GM08714 (cell line): ENCODE measurements around the gene DMBX1.

Source experiments
- H3K4me3 ChIP-seq: fragments of 200-500 bp; sonication (Bioruptor generic); 2 replicates; pipeline ENCODE4 v1.5.1; 2014; ENCODE audit warnings: mild to moderate bottlenecking, low read length, inconsistent platforms
- ZNF274 ChIP-seq: IDR thresholded peaks from 2 replicates; pipeline ENCODE4 v1.6.1; 2012; ENCODE audit warnings: mild to moderate bottlenecking, low read depth, low read length

The DMBX1 gene

DNA sequence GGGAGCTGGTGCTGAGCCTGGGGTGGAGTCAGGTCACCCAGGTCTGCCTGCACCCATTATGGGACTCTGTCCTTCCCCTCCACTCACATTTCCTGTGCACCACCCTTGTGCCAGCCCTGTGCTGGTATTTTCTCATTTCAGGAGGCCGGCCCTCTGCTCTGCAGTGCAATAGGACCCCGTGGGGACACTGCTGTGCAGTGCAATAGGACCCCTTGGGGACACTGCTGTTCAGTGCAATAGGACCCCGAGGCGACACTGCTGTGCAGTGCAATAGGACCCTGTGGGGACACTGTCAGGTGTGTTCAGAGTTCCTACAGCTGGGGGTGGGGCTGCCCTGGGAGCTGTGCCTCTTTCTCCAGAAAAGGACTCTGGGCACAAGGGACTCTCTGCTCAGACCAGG lies 36.2 kb upstream of the DMBX1 start:
- no peak for TF ChIP-seq ZNF274
- no peak overlapping the region for H3K4me3 ChIP-seq

DNA sequence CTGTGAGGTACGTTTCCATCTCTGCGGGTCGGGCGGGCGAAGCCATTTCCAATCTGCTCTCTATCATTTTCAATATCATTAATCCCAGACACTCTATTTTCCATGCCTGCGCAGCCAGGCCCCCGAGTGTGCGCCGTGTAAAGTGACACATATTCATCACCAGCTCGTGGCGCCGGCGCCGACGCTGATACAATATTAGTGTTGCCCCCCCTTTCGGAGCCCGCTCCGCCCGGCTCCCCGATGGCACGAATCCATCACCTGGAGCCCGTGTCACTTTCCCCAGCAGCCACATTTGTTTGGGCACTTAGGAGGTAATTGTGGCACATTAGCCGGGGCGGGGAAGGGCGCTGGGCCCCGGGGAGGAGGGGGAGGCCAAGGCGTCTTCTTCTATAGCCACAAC lies 33.7 kb upstream of the DMBX1 start:
- H3K4me3 ChIP-seq: no peak overlapping the region
- no peak for TF ChIP-seq ZNF274

DNA sequence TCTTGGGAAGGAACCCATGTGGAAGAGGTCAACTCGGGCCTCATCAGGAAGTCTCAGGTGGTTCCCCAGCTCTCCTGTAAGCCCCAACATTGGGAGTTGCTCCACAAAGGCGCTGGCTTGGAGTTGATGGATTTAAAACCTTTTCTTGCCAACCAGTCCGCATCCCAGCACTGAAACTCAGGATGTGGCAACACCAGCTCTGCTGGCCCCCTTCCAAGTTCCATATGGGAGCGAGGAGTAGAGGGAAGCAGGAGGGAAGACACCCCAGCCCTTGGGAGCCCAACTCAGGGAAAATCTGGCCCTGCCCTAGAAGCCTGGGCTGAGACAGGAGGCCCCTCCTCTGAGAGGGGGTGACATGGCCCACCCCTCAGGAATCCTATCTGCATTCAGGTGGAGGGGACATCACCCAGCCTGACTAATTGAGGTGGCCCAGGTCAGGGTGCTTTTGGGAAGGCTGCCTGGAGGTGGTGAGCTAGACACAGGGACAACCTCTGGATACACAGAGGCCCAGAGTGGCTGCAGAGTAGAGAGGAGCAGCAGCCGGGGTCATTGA lies 33.1 kb upstream of the DMBX1 start:
- no peak overlapping the region for H3K4me3 ChIP-seq
- TF ChIP-seq ZNF274: no peak

DNA sequence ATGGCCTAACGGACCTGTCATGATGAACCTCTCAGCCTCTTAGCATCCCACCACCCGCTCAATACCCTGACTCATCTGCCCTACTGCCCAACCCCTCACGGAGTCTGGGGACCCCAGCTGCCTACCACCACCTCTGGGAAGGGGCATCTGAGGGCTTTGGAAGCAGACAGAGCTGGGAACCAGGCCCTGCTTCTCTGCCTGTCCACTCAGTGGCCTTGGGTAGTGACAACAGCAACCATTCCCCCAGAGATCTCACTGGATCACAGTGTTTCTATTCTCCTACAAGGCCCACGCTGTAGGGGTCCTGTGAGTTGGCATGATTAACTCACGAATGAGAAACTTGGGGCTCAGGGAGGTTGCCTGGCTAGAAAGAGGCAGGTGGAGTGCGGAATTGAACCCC lies 32.5 kb upstream of the DMBX1 start:
- TF ChIP-seq ZNF274: no peak

DNA sequence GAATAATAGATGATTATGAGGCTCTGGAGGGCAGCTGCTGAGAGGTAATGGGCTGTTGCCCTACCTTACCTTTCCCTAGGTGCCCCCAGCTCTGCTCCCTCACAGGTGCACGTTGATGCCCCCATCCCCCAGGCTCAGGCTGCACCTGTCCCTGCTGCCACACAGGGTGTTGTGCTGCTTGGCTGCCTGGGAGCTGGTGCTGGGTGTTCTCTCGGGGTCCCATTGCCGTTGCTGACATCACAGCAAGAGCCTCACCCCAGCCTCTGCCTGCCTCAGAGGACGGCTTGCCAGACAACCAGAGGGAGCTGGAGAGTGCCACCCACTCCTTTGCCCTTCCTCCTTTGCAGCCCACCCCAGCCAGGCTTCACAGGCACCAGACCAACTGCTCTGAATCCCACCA lies 31.4 kb upstream of the DMBX1 start:
- TF ChIP-seq ZNF274: no peak
- H3K4me3 ChIP-seq: no peak overlapping the region

More for the DNA sequence above, 32.5 kb upstream of the DMBX1 start:
- H3K4me3 ChIP-seq: no peak overlapping the region

DNA sequence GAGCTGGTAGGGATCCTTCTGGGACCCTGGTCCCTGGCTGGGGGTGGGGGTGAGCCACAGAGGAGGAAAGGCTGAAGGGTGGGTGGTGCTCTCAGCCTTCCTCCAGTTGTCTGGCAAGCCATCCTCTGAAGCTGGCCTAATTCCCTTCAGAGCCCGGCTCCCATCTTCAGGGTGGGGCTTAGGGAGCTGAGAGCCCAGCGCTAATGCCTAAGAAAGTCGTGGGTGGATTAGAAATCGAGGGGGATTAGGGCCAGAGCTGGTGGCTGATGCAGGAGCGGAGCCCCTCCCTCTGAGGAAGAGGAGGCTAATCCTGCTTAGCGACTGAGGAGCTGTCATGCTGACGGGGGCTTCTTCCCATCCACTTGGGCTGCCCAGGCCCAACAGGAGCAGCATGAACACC lies 30.8 kb upstream of the DMBX1 start:
- H3K4me3 ChIP-seq: no peak overlapping the region
- TF ChIP-seq ZNF274: no peak

DNA sequence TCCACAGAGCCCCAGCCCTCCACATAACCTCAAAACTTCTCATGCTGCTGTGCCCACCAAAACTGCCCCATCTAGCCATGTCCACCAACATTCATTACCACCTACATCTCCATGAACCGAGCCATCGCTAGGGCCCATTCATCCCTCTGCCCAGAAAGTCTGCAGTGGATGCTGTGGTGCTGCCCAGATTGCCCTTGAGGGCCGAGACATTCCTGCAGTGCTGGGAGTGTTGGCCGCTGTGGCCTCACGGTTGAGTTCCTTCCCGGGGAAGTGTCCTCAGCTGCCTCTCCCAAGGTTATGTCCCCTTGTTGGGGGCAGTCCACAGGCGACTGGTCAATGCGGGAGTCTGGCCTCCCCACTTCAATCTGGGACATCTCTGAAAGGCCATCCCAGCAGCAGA lies 30.3 kb upstream of the DMBX1 start:
- TF ChIP-seq ZNF274: no peak
- H3K4me3 ChIP-seq: no peak overlapping the region

DNA sequence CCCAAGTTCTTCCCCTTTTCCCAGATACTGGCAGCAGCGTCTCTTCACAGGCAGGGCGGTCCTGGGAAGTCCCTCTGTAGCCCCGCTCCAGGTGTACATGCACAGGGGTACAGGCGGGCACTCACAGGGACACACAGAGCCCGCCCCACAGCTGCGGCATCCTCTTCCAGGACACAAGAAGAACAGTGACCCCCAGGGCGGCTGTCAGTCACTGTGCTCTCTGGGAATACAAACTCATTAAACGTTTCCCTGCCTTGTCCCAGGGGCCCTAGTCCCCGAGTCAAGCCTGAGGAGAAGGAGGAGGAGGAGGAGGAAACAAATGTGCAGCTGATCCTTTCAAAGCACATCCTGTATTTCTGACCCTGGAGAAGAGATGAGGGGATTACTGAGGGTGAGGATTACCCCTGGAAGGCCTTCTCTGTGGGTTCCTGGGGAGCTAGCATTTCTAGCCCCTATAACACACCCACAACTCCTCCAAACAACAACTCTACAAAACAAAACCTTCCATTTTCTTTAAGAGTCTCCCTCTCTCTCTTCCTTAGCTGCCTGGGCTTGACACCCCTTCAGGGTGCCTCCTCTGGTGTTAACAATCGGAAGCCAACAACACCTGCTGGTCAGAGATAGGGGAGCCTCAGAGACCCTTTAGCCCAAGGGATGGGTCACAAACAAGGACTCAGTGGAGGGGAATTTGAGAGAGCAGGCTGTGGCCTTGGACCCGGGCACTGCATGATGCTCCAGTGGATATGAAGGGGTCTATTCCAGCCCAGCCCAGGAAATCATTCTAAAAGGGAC lies 28.4 kb upstream of the DMBX1 start:
- no peak for TF ChIP-seq ZNF274
- H3K4me3 ChIP-seq: no peak overlapping the region

DNA sequence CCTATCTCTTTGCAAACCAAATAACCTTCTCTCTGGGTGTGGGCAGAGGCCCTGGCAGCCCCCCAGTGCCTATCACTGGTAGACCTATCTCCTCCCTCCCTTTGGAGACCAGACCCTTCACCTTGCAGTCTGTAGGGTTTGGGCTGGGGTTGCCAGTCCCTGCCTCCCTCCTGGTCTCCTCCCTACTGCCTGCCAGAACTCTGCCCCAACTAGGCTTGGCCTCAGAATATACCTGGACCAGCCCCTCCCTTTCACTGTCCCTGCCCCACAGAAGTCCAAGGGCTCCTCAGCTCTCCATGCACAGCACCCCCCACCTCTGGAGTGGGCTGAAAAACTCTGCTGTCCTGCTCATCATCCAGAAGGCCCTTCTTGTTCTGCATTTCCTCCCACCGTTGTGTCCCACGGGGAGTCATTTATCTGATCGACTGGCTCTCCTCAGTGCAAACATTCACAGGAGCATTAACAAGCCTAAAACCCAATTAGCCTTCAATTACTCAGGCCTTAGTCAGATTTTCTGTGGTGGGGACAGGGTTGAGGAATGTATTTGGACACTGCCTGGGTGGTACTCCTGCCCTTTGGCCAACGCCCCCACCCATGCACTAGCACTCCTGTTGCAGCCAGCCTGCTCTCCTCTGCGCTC lies 27.7 kb upstream of the DMBX1 start:
- no peak overlapping the region for H3K4me3 ChIP-seq
- TF ChIP-seq ZNF274: no peak

DNA sequence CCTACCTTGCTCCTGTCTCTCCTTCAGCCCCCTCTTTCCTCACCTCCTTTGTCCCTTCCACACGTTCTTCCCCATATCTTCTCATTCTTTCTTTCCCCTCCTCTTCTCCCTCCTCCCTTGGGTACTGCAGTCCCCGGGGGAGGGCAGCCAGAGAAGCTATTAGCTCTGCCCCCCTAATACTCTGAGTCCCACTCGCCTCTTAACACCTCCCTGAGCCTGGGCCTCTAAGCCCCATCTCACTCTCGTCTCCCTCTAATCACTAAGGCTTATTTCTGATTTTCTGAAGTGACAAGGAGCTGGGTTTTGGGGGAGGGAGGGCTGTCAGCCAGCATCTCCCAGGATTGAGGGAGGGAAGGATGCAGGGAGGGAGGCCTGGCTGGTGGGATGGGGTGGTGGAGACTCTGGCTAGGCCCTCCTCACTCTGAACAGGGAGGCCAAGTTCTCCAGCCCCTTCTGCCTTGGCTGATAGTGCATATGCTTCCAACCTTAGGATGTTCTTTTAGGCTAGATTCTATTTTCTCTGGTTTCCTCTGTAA lies 25.6 kb upstream of the DMBX1 start:
- no peak overlapping the region for H3K4me3 ChIP-seq
- no peak for TF ChIP-seq ZNF274

DNA sequence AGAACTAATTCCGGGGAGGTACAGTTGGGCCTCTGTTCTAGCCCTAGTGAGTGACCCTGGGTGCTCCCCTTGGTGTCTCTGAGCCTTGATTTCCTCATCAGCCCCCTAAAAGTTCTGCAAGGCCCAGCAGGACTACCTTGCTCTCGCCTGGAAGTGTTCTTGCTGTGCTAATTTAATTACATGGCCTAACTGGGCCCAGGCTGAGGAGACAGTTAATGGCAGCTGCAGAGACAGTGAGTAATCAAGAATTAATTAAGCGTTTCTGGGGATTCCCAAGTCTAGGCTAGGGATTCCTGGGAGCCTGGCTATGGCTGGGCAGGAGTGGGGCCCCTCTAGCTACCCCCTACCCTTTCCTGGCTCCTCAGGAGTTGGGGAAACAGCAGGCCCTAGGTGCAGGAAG lies 24.7 kb upstream of the DMBX1 start:
- no peak for TF ChIP-seq ZNF274
- no peak overlapping the region for H3K4me3 ChIP-seq

DNA sequence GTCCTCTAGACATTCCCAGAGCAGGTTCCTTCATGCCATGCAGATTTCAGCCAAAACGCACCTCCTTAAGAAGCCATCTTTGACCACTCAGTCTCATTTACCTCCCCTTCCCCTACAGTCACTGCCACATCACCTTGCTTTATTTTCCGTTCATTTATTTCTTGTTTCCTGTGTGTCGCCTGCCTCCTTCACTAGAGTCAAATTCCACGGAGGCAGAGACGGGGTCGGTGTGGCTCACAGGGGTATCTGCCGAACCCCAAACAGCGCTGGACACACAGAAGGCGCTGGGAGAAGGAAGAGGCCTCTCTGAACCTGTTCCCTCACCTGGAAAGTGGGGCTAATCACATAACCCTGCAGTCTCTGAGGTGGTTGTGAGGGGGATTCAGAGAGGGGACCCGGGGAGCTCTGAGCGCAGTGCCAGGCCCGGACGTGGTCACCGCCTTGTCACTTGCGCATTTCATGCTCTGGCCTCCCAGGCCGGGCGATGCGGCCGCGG lies 23.6 kb upstream of the DMBX1 start:
- TF ChIP-seq ZNF274: no peak
- no peak overlapping the region for H3K4me3 ChIP-seq

DNA sequence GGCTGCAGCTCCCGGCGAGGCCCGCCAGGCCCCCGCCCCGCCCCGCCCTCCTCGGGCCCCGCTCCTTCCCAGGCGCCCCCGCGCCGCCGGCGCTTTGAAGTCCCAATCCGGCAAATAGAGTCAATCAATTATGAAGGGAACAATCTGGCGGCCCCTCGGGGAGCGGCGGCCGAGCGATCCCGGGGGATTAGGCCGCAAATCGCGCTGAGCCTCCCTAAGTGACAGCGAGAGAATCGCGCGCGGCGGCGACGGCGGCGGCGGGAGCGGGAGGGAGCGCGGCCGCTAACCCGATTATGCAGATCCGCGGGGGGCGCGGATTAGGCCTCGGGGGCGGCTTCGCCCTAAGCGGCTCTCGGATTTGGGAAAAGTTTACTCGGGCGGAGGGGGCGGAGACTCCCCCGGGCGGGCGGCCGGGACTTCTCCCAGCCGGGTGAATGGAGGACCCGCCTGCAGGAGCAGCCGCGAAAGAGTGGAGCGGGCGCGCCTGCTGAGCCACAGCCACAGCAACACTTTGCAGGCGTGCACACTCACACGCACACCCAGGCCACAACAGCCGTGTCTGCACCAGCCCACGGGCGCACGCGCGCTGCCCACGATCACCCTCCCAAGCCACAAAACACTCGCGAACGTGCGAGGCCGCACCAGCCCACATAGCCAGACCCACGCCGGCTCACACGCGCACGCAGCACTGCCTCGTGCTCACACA lies 23.0 kb upstream of the DMBX1 start:
- H3K4me3 ChIP-seq: peak overlapping the region; percentile 32; the same call in 1 of the 2 replicates
- TF ChIP-seq ZNF274: no peak

DNA sequence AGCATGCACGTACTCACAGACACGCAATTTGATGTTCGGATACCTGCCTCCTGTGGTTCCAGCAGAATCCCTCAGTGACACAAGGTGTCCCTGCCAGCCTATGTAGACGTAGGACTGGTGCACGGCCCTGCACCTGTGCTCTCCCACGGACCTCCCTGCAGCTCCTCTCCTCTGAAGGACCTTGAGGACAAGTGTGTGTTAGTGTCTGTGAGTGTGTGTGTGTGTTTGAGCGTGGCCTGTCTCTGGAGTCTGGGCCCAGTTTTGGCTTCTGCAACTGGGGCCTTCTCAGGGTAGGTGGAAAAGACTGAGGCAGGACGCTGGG lies 22.5 kb upstream of the DMBX1 start:
- H3K4me3 ChIP-seq: no peak overlapping the region
- TF ChIP-seq ZNF274: no peak

DNA sequence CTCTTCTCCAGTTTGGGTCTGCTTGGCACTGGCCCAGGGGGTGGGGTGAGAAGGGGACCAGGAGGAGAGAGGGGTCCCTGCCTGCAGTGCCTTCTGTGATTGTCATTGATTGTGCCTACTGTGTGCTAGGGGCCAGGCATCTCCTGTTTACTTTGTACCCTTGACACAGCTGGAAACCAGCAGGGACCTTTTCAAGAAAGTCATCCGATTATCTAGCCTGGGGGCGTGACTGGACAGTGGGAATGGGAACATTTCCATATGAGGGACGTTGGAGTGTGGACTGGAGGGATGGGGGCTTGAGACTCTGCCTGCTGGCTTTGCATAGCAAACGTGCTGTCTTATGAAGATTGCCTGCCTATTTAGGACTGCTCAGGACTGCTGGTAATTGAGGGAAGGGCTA lies 19.8 kb upstream of the DMBX1 start:
- no peak overlapping the region for H3K4me3 ChIP-seq

More for the DNA sequence above, 19.8 kb upstream of the DMBX1 start:
- no peak for TF ChIP-seq ZNF274
